ENCODE measurements around the gene BNC2.
A peak's percentile ranks its signal among the peaks of the same experiment; 100 is the strongest.

The BNC2 gene

DNA sequence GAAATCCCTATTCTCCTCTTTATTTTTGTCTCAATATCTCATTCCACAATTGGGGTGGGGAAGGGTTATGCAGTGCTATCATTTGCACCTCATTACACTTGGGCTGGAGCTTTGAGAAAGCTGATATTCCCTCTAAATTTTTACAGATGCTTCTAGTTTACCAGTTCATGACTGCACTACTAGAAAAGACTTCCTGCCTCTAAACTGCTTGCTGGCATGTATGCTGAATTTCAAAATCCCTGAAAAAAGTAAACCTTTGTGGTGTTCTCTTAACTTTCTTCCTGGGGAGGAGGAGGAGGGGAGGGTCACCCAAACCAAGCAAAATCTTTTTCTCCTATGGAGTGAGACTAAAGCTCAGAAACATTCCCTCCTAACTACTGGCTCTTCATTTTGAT lies 45.1 kb downstream of the BNC2 start:
- H3K4me3 ChIP-seq (ENCODE audit: low read depth, low read length) = peak overlapping the region; percentile 5; the same call in 1 of the 2 replicates
- TF ChIP-seq, protein P1, sequence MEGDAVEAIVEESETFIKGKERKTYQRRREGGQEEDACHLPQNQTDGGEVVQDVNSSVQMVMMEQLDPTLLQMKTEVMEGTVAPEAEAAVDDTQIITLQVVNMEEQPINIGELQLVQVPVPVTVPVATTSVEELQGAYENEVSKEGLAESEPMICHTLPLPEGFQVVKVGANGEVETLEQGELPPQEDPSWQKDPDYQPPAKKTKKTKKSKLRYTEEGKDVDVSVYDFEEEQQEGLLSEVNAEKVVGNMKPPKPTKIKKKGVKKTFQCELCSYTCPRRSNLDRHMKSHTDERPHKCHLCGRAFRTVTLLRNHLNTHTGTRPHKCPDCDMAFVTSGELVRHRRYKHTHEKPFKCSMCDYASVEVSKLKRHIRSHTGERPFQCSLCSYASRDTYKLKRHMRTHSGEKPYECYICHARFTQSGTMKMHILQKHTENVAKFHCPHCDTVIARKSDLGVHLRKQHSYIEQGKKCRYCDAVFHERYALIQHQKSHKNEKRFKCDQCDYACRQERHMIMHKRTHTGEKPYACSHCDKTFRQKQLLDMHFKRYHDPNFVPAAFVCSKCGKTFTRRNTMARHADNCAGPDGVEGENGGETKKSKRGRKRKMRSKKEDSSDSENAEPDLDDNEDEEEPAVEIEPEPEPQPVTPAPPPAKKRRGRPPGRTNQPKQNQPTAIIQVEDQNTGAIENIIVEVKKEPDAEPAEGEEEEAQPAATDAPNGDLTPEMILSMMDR (IDR thresholded peaks at IDR 0.05; ENCODE audit: low read depth, low read length) = no peak

DNA sequence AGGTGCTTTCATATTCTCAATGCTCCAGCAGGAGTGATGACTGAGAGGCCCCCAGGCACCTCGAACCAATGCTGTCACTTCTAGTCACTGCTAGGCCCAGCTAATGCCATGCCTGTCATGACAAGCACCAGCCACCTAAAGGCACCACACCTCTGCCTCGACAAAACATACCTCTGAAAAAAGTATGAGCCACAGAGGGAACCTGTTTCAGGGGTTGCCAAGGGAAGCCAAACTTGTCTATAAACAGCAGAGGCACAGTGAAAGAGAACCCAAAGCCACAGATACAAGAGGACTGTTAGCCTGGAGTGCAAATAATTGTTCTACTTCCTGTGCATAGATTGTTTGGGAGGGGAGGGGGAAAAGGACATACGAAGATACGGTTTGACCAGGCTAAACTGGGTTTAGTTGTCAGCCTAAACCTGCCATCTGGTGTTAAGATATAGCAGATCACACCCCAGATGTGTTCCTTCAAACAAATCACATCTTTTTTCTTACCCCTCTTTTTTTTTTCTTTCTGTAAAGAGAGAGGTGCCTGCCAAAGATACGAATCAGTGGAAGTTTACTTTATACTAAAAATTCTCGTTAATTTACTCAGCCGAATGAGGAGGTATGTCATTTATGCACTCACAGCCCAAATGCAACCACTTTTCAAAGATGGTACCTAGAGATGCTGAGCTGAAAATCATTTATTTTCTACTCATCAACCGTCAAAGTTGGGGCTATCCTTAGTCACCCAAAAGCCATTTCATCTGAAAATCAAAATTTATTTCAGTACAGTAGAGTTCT lies 45.7 kb downstream of the BNC2 start:
- H3K4me3 ChIP-seq (ENCODE audit: low read depth, low read length) = peak overlapping the region; percentile 32

DNA sequence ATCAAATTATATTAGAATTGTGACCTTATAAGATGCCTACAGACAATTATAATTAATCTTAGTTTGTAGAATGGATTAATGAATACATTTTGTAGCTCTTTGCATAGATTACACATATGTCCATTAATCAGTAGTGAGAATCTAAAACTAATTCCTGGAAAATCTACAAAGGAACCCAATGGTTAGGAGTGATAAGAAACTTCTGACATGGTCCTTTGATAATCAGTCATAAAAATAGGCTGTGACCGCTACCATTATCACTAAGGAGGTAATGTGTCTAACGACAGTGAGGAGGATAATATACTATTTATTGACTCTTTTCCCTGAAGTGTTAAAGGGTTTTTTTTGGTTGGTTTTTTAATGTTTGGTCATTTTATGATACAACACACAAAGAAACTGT lies 46.6 kb downstream of the BNC2 start:
- TF ChIP-seq, protein P1 (IDR thresholded peaks at IDR 0.05; ENCODE audit: low read depth, low read length) = no peak
- H3K4me3 ChIP-seq (ENCODE audit: low read depth, low read length) = no peak overlapping the region

More for the DNA sequence above, 45.7 kb downstream of the BNC2 start:
- TF ChIP-seq, protein P1 (IDR thresholded peaks at IDR 0.05; ENCODE audit: low read depth, low read length) = no peak

DNA sequence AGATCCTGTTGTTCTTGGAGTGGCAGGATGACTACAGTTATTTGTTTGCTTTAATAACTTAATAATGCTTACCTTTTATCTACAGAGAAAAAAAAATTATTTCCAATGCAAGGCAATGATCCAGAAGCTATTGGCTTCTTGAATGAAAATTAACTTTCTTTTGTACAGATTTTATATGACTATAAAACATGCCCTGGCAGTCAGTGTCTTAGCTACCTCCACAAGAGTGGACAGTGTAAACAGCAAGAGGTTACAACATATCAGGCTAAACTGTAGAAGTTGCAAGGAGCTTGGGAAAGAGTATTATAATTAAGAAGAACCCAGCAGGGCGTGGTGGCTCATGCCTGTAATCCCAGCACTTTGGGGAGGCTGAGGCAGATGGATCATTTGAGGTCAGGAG lies 49.1 kb downstream of the BNC2 start:
- TF ChIP-seq, protein P1 (IDR thresholded peaks at IDR 0.05; ENCODE audit: low read depth, low read length) = no peak
- H3K4me3 ChIP-seq (ENCODE audit: low read depth, low read length) = no peak overlapping the region

DNA sequence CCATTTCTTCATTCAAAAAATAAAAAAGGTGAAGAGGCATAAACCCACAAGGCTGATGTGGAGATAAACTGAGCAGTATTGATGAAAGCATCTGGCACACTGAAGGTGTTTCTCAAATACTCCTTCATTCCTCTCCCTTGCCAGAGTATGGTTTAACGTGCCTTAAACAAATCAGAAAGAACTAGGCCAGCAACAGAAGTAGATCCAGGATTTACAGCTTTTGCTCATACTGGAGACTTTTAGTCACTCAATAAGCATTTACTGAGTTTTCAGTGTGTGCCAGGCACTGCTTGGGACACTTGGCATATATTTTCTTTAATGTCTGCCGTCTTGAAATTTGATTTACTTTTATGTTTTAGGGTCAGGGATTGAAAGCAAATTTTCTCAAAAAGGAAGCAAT lies 53.0 kb downstream of the BNC2 start:
- TF ChIP-seq, protein P1 (IDR thresholded peaks at IDR 0.05; ENCODE audit: low read depth, low read length) = no peak
- H3K4me3 ChIP-seq (ENCODE audit: low read depth, low read length) = no peak overlapping the region

DNA sequence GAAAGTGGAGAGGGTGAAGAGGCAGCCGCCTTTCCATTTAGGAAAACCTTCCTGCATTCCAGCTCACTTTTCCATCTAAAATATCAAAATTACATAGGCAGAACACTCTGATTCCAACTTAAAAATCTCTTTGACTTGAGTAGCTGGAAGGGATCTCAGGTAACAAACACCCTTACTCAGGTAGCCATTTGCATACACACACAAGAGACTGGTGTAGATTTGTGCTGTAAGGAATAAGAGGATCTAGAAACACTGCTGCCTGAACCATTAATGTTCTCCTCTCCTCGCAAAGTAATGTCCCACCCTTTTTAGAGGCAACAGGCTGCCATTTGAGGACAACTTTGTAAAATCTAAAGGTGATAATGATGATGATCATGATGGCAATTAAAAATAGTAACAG lies 53.5 kb downstream of the BNC2 start:
- H3K4me3 ChIP-seq (ENCODE audit: low read depth, low read length) = no peak overlapping the region
- TF ChIP-seq, protein P1 (IDR thresholded peaks at IDR 0.05; ENCODE audit: low read depth, low read length) = no peak

DNA sequence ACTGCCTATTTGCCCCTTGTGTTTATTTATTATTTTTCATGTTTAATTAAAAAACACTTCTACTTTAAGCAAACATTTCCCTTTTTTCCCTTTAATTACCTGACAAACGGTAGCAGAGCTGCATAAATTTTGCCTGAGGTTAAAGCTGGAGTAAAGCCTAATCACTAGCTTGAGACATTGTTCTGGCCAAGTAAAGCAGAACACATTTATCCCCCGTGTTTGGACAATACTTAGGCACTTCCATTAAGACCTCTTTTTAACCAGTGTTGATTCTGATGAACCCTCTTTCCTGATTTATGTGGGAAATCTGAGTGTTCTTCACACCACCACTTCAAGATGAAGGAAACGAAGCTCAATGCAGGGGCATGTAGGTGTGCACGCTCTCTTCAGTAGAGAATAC lies 54.5 kb downstream of the BNC2 start:
- H3K4me3 ChIP-seq (ENCODE audit: low read depth, low read length) = no peak overlapping the region
- TF ChIP-seq, protein P1 (IDR thresholded peaks at IDR 0.05; ENCODE audit: low read depth, low read length) = no peak
